ENCODE measurements around the gene ANLN. TPM values are rescaled to one million over a fixed set of nuclear protein-coding genes. Genes with fewer than 3 reads are reported as not detected.

ANLN gene
- total RNA-seq, 2 experiments from 2014 or later, result 57.1 to 57.7 TPM

GRCh38 chr7:36408589-36408988 lies 18.9 kb downstream of the ANLN start:
- POLR2A ChIA-PET, result no interaction called here
- no peak for DNase-seq
- no peak for ATAC-seq (ENCODE audit: low read depth)
- Mint-ChIP-seq H3K36me3 (peaks cover 41% of the 10 kb centered on the region), H3K4me3 (no peak overlapping the region), H3K4me1 (peaks cover 14% of the 10 kb centered on the region), H3K9me3 (no peaks in the 10 kb centered on the region), H3K27ac (no peak overlapping the region), H3K27me3 (no peaks in the 10 kb centered on the region)

- Mint-ChIP-seq H3K9me3 (no peaks in the 10 kb centered on the region), H3K27ac (no peak overlapping the region), H3K27me3 (no peaks in the 10 kb centered on the region), H3K4me1 (peaks cover 12% of the 10 kb centered on the region), H3K4me3 (no peak overlapping the region), H3K36me3 (peaks cover 37% of the 10 kb centered on the region)
- DNase-seq (no peak), ATAC-seq (ENCODE audit: low read depth) (no peak)
- POLR2A ChIA-PET, result no interaction called here
These were observed 19.5 kb downstream of the ANLN start for GRCh38 chr7:36409180-36409579.

- Mint-ChIP-seq H3K4me1 (no peaks in the 10 kb centered on the region), H3K27me3 (no peaks in the 10 kb centered on the region), H3K36me3 (peaks cover 39% of the 10 kb centered on the region), H3K9me3 (no peaks in the 10 kb centered on the region), H3K27ac (no peak overlapping the region), H3K4me3 (no peak overlapping the region)
- DNase-seq (no peak), ATAC-seq (ENCODE audit: low read depth) (no peak)
- POLR2A ChIA-PET, result no interaction called here
These were observed 25.5 kb downstream of the ANLN start for GRCh38 chr7:36415144-36415543.

GRCh38 chr7:36416251-36416650 lies 26.6 kb downstream of the ANLN start:
- Mint-ChIP-seq H3K27me3 (no peaks in the 10 kb centered on the region), H3K9me3 (no peaks in the 10 kb centered on the region), H3K4me1 (no peaks in the 10 kb centered on the region), H3K36me3 (peaks cover 33% of the 10 kb centered on the region), H3K27ac (no peak overlapping the region), H3K4me3 (no peak overlapping the region)
- POLR2A ChIA-PET, result no interaction called here
- no peak for DNase-seq
- no peak for ATAC-seq (ENCODE audit: low read depth)

DNA sequence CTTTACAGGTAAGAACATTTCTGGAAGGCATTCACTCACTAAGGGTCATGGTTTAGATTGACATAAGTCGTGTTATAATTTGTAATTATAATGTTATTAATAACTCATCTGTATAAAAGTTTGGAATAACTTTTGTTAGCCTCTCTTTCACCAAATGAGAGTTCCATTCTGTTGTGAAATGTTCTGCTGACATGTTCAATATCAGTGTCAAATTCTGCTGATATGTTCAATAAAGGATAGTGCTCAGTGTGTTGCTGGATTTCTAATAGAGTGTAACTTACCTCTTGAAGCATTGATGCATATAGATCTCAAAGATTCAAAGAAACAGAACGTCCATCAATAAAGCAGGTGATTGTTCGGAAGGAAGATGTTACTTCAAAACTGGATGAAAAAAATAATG lies 30.6 kb downstream of the ANLN start:
- POLR2A ChIA-PET, result no interaction called here
- H3K4me3 Mint-ChIP-seq, result no peak overlapping the region
- no peaks in the 10 kb centered on the region for H3K9me3 Mint-ChIP-seq
- no peak for ATAC-seq (ENCODE audit: low read depth)
- peaks cover 47% of the 10 kb centered on the region for H3K36me3 Mint-ChIP-seq
- DNase-seq, result no peak
- H3K27me3 Mint-ChIP-seq, result no peaks in the 10 kb centered on the region
- no peak overlapping the region for H3K27ac Mint-ChIP-seq
- no peaks in the 10 kb centered on the region for H3K4me1 Mint-ChIP-seq

DNA sequence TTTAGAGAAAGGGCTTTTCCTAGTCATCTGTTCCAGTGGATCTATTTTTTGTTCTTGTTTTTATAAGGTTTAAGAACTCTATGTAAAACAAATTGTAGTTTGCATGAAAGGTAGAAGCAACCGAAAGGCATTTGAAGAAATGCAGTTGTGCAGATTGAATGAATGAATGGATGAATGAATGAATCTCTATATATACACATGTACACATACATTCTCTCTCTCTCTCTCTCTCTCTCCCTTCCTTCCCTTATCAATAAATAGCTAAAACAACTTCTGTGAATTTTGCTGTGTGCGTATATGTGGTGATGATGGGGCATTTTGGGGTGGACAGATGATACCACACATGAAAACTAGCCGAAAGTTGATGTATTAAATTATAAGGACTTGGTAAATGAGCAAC lies 32.4 kb downstream of the ANLN start:
- no peak for DNase-seq
- Mint-ChIP-seq H3K27me3 (no peaks in the 10 kb centered on the region), H3K9me3 (no peaks in the 10 kb centered on the region), H3K27ac (no peak overlapping the region), H3K4me3 (no peak overlapping the region), H3K36me3 (peaks cover 42% of the 10 kb centered on the region), H3K4me1 (no peaks in the 10 kb centered on the region)
- ATAC-seq (ENCODE audit: low read depth), result no peak
- POLR2A ChIA-PET, result no interaction called here

DNA sequence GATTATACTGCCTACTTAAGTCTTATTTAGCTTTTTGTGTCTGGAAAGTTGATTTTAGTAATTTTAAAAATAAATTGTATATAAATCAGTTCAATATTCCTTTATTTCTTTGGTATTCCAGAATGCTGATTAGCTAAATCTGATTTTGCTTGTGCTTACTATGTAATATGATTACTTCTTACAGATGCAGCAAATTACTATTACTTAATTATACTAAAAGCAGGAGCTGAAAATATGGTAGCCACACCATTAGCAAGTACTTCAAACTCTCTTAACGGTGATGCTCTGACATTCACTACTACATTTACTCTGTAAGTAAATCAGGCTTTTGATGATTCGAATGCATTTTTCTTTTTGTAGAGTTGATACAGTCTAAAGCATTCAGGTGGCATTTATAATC lies 34.0 kb downstream of the ANLN start:
- Mint-ChIP-seq H3K27me3 (no peaks in the 10 kb centered on the region), H3K27ac (no peak overlapping the region), H3K4me1 (no peaks in the 10 kb centered on the region), H3K4me3 (no peak overlapping the region), H3K36me3 (peaks cover 45% of the 10 kb centered on the region), H3K9me3 (no peaks in the 10 kb centered on the region)
- POLR2A ChIA-PET, result no interaction called here
- no peak for DNase-seq
- no peak for ATAC-seq (ENCODE audit: low read depth)

- H3K36me3 Mint-ChIP-seq, result peaks cover 57% of the 10 kb centered on the region
- no peak overlapping the region for H3K27ac Mint-ChIP-seq
- no peaks in the 10 kb centered on the region for H3K27me3 Mint-ChIP-seq
- ATAC-seq (ENCODE audit: low read depth) (no peak), DNase-seq (no peak)
- H3K4me1 Mint-ChIP-seq, result peaks cover 2% of the 10 kb centered on the region
- H3K4me3 Mint-ChIP-seq, result no peak overlapping the region
- POLR2A ChIA-PET, result no interaction called here
- H3K9me3 Mint-ChIP-seq, result peaks cover 2% of the 10 kb centered on the region
These were observed 40.5 kb downstream of the ANLN start for GRCh38 chr7:36430186-36430585.

DNA sequence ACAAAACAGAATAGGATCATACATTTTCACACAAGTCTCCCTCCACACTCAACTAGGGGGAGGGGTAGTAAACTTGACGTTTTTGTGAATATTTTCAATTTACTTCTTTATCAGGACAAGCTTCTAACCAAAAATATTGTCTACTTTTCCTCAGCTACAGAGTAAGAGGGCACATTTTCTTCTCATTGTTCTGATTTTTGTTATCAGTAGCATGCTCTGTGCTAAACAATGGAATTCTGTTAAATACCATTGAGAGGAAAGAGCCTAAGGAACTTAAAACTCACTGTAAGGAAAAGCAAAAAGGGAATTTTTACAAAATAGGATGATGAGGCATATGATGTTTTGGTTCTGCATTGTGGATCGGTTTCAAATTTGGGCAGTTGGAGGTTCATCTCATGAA lies 41.2 kb downstream of the ANLN start:
- no peak for ATAC-seq (ENCODE audit: low read depth)
- no peak overlapping the region for H3K27ac Mint-ChIP-seq
- POLR2A ChIA-PET, result no interaction called here
- DNase-seq, result no peak
- peaks cover 58% of the 10 kb centered on the region for H3K36me3 Mint-ChIP-seq
- H3K9me3 Mint-ChIP-seq, result peaks cover 2% of the 10 kb centered on the region
- H3K27me3 Mint-ChIP-seq, result no peaks in the 10 kb centered on the region
- H3K4me3 Mint-ChIP-seq, result no peak overlapping the region
- H3K4me1 Mint-ChIP-seq, result peaks cover 2% of the 10 kb centered on the region

DNA sequence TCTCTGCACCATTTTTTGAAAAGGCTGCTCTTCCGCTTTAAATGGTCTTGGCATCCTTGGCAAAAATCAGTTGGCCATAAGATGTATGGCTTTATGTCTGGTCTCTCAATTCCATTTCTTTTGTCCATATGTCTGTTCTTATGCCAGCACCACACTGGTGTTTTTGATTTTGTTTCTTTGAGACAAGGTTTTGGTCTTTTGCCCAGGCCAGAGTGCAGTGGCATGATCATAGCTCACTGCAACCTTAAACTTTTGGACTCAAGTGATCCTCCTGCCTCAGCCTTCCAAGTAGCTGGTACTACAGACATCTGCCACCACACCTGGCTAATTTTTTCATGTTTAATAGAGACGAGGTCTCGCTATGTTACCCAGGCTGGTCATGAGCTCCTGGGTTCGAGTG lies 48.5 kb downstream of the ANLN start:
- no peak for DNase-seq
- POLR2A ChIA-PET, result no interaction called here
- H3K4me3 Mint-ChIP-seq, result no peak overlapping the region

DNA sequence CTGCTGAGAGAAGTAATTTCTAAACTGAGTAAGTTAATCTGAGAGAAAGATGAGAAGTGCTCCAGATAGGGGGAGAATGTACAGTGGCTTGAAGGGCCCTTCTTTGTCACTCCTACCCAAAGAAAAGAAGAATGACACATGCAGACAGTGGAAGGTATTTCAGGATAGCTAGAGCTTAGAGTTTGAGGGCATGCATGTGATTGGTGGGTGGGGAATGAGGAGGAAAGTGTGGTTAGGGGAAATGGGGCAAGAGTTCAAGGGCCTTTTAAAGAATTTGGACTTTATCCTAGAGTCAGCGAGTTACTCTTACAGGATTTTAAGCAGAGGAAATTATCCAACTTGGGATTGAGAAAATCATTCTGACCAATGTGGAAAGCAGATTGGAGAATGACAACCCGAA lies 50.0 kb downstream of the ANLN start:
- POLR2A ChIA-PET, result no interaction called here
- DNase-seq (no peak), ATAC-seq (ENCODE audit: low read depth) (no peak)
- peaks cover 29% of the 10 kb centered on the region for H3K36me3 Mint-ChIP-seq
- no peaks in the 10 kb centered on the region for H3K27me3 Mint-ChIP-seq
- H3K27ac Mint-ChIP-seq, result no peak overlapping the region
- no peaks in the 10 kb centered on the region for H3K4me1 Mint-ChIP-seq
- no peak overlapping the region for H3K4me3 Mint-ChIP-seq
- no peaks in the 10 kb centered on the region for H3K9me3 Mint-ChIP-seq

More for the DNA sequence above, 48.5 kb downstream of the ANLN start:
- H3K27ac Mint-ChIP-seq, result no peak overlapping the region
- H3K4me1 Mint-ChIP-seq, result no peaks in the 10 kb centered on the region
- ATAC-seq (ENCODE audit: low read depth), result no peak
- no peaks in the 10 kb centered on the region for H3K9me3 Mint-ChIP-seq
- peaks cover 40% of the 10 kb centered on the region for H3K36me3 Mint-ChIP-seq
- no peaks in the 10 kb centered on the region for H3K27me3 Mint-ChIP-seq

DNA sequence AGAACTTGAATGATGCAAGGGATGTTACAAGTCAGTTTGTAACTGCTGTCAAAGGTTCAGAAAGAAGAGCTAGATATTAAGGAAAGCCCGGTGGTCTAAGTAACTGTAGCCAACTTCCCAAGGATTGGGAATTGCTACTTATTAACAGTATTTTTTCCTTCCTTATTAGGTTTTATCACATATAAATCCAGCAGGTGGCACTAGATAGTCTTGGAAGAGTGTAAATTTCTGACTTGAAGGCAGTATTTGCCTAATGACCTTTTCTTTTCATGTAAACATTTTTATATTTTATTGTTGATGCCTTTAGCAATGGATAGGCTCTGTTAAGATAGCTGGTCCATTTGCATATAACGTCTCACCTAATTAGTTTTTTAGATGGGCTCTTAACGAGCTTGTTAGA lies 51.2 kb downstream of the ANLN start:
- H3K27me3 Mint-ChIP-seq, result no peaks in the 10 kb centered on the region
- peaks cover 27% of the 10 kb centered on the region for H3K36me3 Mint-ChIP-seq
- POLR2A ChIA-PET, result no interaction called here
- no peak overlapping the region for H3K4me3 Mint-ChIP-seq
- DNase-seq, result no peak
- H3K9me3 Mint-ChIP-seq, result no peaks in the 10 kb centered on the region
- no peak overlapping the region for H3K27ac Mint-ChIP-seq
- H3K4me1 Mint-ChIP-seq, result no peaks in the 10 kb centered on the region
- ATAC-seq (ENCODE audit: low read depth), result no peak

DNA sequence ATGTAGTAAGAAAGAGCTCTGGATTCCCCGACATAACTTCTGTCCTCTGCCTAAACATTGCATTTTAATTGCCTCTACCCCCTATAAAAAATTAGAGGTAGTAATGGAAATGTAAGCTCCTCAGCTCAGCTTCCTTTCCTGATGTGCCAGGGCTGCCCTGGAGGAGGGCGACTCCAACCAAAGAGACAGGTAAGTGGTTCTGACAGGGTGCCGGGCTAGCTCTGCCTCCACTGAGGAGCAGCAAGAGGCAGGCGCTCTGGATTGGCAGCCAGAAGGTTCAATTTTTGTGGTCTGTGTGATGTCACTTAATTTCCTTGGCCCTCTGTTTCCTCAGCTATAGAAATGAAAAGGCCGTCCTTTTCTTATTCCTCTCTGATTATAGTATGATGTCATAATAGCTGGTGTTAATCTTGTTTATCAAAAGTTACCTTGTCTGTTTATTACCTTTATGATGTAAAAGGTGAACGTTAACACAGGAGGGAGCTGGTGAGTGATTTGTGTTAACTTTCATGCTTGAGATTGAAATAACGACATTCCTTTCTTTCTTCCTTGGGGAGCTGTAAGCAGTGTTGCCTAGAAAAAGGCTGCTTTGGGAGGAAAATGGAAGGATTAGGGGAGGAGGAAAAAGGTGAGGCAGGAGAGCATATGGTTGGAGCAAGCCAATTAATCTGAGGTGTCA lies 51.8 kb downstream of the ANLN start:
- peaks cover 28% of the 10 kb centered on the region for H3K36me3 Mint-ChIP-seq
- no peaks in the 10 kb centered on the region for H3K9me3 Mint-ChIP-seq
- H3K4me1 Mint-ChIP-seq, result no peaks in the 10 kb centered on the region
- no peak overlapping the region for H3K27ac Mint-ChIP-seq
- POLR2A ChIA-PET, result interaction anchor here (0.6 to 0.9 kb wide), 2 partner anchors 23 to 529 kb away, joined by 3 to 4 read pairs; no protein-coding TSS in a partner anchor
- DNase-seq, result no peak
- no peaks in the 10 kb centered on the region for H3K27me3 Mint-ChIP-seq
- no peak overlapping the region for H3K4me3 Mint-ChIP-seq
- no peak for ATAC-seq (ENCODE audit: low read depth)

- no peak for ATAC-seq (ENCODE audit: low read depth)
- H3K27ac Mint-ChIP-seq, result no peak overlapping the region
These were observed 59.2 kb downstream of the ANLN start for GRCh38 chr7:36448781-36449379.

More at GRCh38 chr7:36448781-36449379, 59.2 kb downstream of the ANLN start:
- H3K9me3 Mint-ChIP-seq, result no peaks in the 10 kb centered on the region
- H3K4me1 Mint-ChIP-seq, result no peaks in the 10 kb centered on the region
- peaks cover 60% of the 10 kb centered on the region for H3K36me3 Mint-ChIP-seq
- no peak for DNase-seq
- H3K27me3 Mint-ChIP-seq, result no peaks in the 10 kb centered on the region
- no peak overlapping the region for H3K4me3 Mint-ChIP-seq
- POLR2A ChIA-PET, result no interaction called here

Data from activated naive CD8-positive, alpha-beta T cell treated with anti-CD3 and anti-CD28 coated beads, Interleukin-2, amount 10 ng/mL, durations not matched to agents 7 days and 5 days (primary cell).